IMR-90 (cell line): ENCODE results near the gene IER3.

Experiments
- BHLHE40 ChIP-seq: fragments of 150-350 bp; IDR thresholded peaks from 2 replicates; pipeline ENCODE4 v1.6.1; 2016; ENCODE audit warnings: mild to moderate bottlenecking, low read depth, low read length
- CEBPB ChIP-seq: IDR thresholded peaks from 2 replicates; pipeline ENCODE4 v1.6.1; 2012; ENCODE audit warnings: low read depth, low read length, improper control_type of control experiment
- CHD1 ChIP-seq: IDR thresholded peaks from 2 replicates; pipeline ENCODE4 v1.6.1; 2012; ENCODE audit warnings: low read depth, low read length, improper control_type of control experiment
- CTCF ChIP-seq: conservative IDR thresholded peaks from 2 replicates; pipeline ENCODE4 v1.5.1; 2012; ENCODE audit warnings: mild to moderate bottlenecking, low read depth, low read length, improper control_type of control experiment
- ELK1 ChIP-seq: fragments of 150-350 bp; IDR thresholded peaks from 2 replicates; pipeline ENCODE4 v1.6.1; 2016; ENCODE audit warnings: low read depth, mild to moderate bottlenecking, low read length, moderate library complexity, borderline replicate concordance
- FOS ChIP-seq: fragments of 150-350 bp; IDR thresholded peaks from 2 replicates; pipeline ENCODE4 v1.6.1; 2016; ENCODE audit warnings: low read depth, low read length
- MAFK ChIP-seq: IDR thresholded peaks from 2 replicates; pipeline ENCODE4 v1.6.1; 2012; ENCODE audit warnings: low read depth, low read length, improper control_type of control experiment
- MAZ ChIP-seq: IDR thresholded peaks from 2 replicates; pipeline ENCODE4 v1.6.1; 2012; ENCODE audit warnings: low read depth, mild to moderate bottlenecking, low read length, improper control_type of control experiment, moderate library complexity, borderline replicate concordance
- NFE2L2 ChIP-seq: fragments of 150-350 bp; IDR thresholded peaks from 2 replicates; pipeline ENCODE4 v1.6.1; 2016; ENCODE audit warnings: low read depth, mild to moderate bottlenecking, low read length
- POLR2A ChIP-seq: IDR thresholded peaks from 2 replicates; pipeline ENCODE4 v1.6.1; 2012; ENCODE audit warnings: mild to moderate bottlenecking, low read depth, low read length
- RAD21 ChIP-seq: IDR thresholded peaks from 2 replicates; pipeline ENCODE4 v1.6.1; 2012; ENCODE audit warnings: low read length, improper control_type of control experiment
- RFX5 ChIP-seq: IDR thresholded peaks from 2 replicates; pipeline ENCODE4 v1.8.0; 2012; ENCODE audit warnings: low read depth, mild to moderate bottlenecking, low read length, moderate library complexity
- SMC3 ChIP-seq: fragments of 150-350 bp; IDR thresholded peaks from 2 replicates; pipeline ENCODE4 v1.6.1; 2016; ENCODE audit warnings: low read depth, mild to moderate bottlenecking, antibody characterized with exemption, low read length, moderate library complexity
- USF2 ChIP-seq: fragments of 150-350 bp; IDR thresholded peaks from 2 replicates; pipeline ENCODE4 v1.6.1; 2017; ENCODE audit warnings: mild to moderate bottlenecking, antibody characterized with exemption, low read length, low read depth

DNA sequence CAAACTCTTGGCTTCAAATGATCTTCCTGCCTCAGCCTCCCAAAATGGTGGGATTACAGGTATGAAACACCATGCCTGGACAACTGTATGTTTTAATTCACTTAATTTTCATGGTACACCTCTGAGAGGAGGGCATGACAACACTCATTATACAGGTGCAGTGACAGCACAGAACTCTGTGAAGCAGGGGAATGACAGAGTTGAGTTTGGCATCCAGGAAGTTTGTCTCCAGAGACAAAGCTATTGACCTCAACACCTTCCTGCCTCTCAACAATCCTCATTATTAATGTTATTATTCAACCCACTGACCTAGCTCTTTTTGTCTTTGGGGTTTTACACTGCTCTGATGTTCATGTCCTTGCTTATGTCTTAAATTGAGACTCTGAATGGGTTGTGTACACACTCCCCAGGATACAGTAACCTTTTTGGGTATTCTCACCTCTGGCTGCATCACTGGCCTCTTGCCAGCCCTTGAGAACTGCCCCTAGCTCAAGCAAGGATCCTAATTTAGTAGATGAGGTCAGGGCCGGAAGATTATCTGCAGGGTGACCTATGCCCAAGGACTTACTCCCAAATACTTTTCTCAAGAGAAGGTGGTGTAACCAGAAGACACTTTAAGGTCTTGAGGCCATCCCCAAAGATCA lies 13.0 kb upstream of the IER3 start:
- TF ChIP-seq POLR2A (no peak), CTCF (no peak), MAFK (no peak), USF2 (no peak), RFX5 (no peak), FOS (no peak), BHLHE40 (no peak), ELK1 (no peak), CEBPB (no peak), NFE2L2 (no peak), CHD1 (no peak), SMC3 (no peak), MAZ (no peak), RAD21 (no peak)
